HAP-1 (cell line): ENCODE data around the gene PDXP.

Experiments
- DNase-seq, 2 experiments: peaks; one replicate each; pipeline ENCODE4 v3.0.0-alpha.2; 2016 to 2020; ENCODE audit warnings: low spot score in 2 of 2
- H3K27me3 ChIP-seq: fragments of 250-450 bp; sonication (Bioruptor Pico); 2 replicates; pipeline ENCODE4 v1.5.1; 2020; ENCODE audit warnings: low read depth, mild to moderate bottlenecking, moderate library complexity
- H3K36me3 ChIP-seq: fragments of 250-450 bp; sonication (Bioruptor Pico); replicated peaks from 2 replicates; pipeline ENCODE4 v1.5.1; 2020; ENCODE audit warnings: mild to moderate bottlenecking
- H3K4me1 ChIP-seq: fragments of 250-450 bp; sonication (Bioruptor Pico); 2 replicates; pipeline ENCODE4 v1.5.1; 2020; ENCODE audit warnings: mild to moderate bottlenecking
- H3K4me3 ChIP-seq: fragments of 250-450 bp; sonication (Bioruptor Pico); 2 replicates; pipeline ENCODE4 v1.5.1; 2020; ENCODE audit warnings: mild to moderate bottlenecking, moderate library complexity
- H3K9me3 ChIP-seq: fragments of 250-450 bp; sonication (Bioruptor Pico); 2 replicates; pipeline ENCODE4 v1.5.1; 2020; ENCODE audit warnings: mild to moderate bottlenecking, moderate library complexity
- in situ Hi-C: fragments of 300-500 bp; cut with MboI; formaldehyde crosslinking; loops from 3 replicates; pipeline ENCODE4 v1.14.3; 2020; ENCODE audit warnings: low sequenced_read_pairs, inconsistent platforms, mixed read lengths

Gene PDXP

GRCh38 chr22:37633089-37633624 is 25.4 kb upstream of the PDXP start:
- no peaks in the 10 kb centered on the region for H3K4me1 ChIP-seq
- H3K9me3 ChIP-seq, result no peaks in the 10 kb centered on the region
- H3K4me3 ChIP-seq, result no peak overlapping the region
- H3K27me3 ChIP-seq, result no peaks in the 10 kb centered on the region
- H3K36me3 ChIP-seq, result peaks cover 14% of the 10 kb centered on the region
- DNase-seq, result no peak
- in situ Hi-C loops, result no loop called here

GRCh38 chr22:37633625-37634416 is 24.7 kb upstream of the PDXP start:
- in situ Hi-C loops, result no loop called here
- Histone ChIP-seq H3K36me3 (peaks cover 12% of the 10 kb centered on the region), H3K4me1 (no peaks in the 10 kb centered on the region), H3K27me3 (no peaks in the 10 kb centered on the region), H3K4me3 (no peak overlapping the region), H3K9me3 (no peaks in the 10 kb centered on the region)
- DNase-seq, result peak in 1 of 2 experiments; percentile 33

- Histone ChIP-seq H3K27me3 (no peaks in the 10 kb centered on the region), H3K36me3 (peaks cover 6% of the 10 kb centered on the region), H3K4me1 (peaks cover 3% of the 10 kb centered on the region; the same call in 1 of the 2 replicates), H3K4me3 (no peak overlapping the region), H3K9me3 (no peaks in the 10 kb centered on the region)
- no peak for DNase-seq
- in situ Hi-C loops, result no loop called here
These were observed 24.1 kb upstream of the PDXP start for GRCh38 chr22:37634417-37634924.

GRCh38 chr22:37635157-37635556 is 23.4 kb upstream of the PDXP start:
- DNase-seq, result no peak
- Histone ChIP-seq H3K4me1 (peaks cover 3% of the 10 kb centered on the region; the same call in 1 of the 2 replicates), H3K9me3 (no peaks in the 10 kb centered on the region), H3K27me3 (no peaks in the 10 kb centered on the region), H3K36me3 (peaks cover 3% of the 10 kb centered on the region), H3K4me3 (no peak overlapping the region)
- in situ Hi-C loops, result no loop called here

DNA sequence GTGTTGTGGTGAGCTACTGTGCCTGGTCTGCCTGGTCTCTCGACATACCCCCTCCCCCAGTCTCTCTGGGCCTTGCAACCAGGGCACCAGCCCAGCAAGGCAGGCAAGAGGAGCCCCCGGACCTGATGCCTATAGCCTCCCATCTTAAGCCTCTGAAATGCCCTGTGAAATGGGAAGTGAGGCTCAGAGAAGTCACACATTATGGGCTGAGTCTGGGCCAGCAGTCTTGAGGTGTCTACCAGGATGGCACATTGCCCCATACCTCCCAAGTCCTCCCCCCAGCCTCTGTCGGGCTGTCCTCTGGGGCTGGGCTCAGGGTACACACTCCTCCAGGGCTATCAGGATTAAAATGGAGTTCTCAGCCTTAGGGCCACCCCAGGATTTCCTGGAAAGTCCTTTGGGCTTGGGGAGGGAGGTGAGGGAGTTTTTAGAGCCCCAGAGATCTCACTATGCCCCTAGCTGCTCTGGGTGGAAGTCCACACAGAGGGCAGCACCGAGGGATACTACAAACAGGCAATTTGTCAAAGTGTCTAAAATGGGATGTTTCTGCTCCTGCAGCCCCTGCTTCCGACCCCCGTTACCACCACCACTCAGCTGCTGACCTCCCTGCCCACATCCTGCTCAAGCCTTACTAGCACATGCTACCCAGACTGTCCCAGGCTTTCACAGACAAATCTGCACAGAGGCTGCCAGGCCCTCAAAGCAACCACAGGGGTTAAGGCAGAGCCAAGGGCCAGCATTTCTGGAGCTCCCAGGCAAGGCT is 22.2 kb upstream of the PDXP start:
- Histone ChIP-seq H3K27me3 (no peaks in the 10 kb centered on the region), H3K4me1 (peaks cover 5% of the 10 kb centered on the region; the same call in 1 of the 2 replicates), H3K36me3 (peaks cover 3% of the 10 kb centered on the region; the same call in 1 of the 2 replicates), H3K9me3 (no peaks in the 10 kb centered on the region), H3K4me3 (no peak overlapping the region)
- in situ Hi-C loops, result no loop called here
- DNase-seq, result no peak

DNA sequence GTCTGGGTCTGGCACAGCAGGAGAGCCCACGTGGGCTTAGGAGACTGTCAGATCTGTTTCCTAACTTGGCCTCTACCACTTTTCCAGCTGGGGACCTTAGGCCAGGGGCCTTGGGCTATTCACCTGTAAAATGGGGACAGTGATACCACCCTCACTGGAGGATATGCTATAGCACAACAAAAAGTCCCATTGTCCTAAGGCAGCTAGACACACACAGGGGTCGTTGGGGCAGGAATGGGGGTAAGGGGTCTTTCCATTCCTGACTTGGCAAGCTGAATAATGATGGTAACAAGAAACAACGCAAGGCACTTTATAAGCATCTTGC is 21.6 kb upstream of the PDXP start:
- no peaks in the 10 kb centered on the region for H3K9me3 ChIP-seq
- peaks cover 3% of the 10 kb centered on the region; the same call in 1 of the 2 replicates for H3K36me3 ChIP-seq
- H3K4me1 ChIP-seq, result peaks cover 5% of the 10 kb centered on the region; the same call in 1 of the 2 replicates
- no peaks in the 10 kb centered on the region for H3K27me3 ChIP-seq
- DNase-seq, result no peak
- in situ Hi-C loops, result no loop called here
- H3K4me3 ChIP-seq, result no peak overlapping the region

DNA sequence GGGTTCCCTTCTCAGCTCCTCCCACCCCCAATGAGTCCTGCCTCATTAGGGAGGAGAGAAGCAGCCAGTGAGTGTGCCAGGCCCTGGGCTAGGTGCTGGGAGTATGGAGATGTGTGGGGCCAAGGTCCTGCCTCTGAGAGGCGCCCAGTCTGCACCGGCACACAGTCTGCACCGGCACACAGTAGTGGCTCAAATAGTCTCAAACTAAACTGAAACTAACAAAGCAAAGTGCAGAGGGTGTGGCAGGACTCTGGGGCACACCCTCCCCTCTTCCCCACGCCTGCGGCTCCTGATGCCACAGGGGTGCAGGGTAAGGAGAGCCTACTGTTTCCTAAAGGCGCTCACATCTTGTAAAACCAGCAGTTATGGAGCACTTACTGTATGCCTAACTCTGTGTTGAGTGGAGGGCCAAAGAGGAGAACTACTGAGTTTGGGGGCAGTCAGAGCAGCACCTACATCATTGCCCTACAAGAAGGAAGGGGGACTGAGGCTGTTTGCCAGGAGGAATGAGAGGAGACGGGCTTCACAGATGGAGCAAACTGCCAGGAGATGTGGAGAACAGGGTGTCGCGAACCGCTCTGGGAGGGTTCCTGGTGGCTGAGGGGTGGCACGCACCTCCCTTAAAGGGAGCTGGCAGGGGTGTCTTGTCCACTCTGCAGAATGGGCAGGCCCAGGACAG is 20.0 kb upstream of the PDXP start:
- no peak for DNase-seq
- Histone ChIP-seq H3K27me3 (no peaks in the 10 kb centered on the region), H3K4me3 (no peak overlapping the region), H3K36me3 (0 out of 2 replicates have a peak, but pooled peaks cover 3% of the 10 kb centered on the region), H3K9me3 (no peaks in the 10 kb centered on the region), H3K4me1 (peaks cover 5% of the 10 kb centered on the region; the same call in 1 of the 2 replicates)
- in situ Hi-C loops, result no loop called here

GRCh38 chr22:37639070-37639760 is 19.3 kb upstream of the PDXP start, which contains the start of gene SH3BP1:
TSS of gene SH3BP1 (plus strand) at chr22:37639669. CDS start at chr22:37639788, 119 bp downstream.
- peak within 1 kb of the TSS; percentile 44 for H3K4me3 ChIP-seq
- in situ Hi-C loops, result no loop called here
- peak; percentile 69 to 84 for DNase-seq
- no peaks in the 10 kb centered on the region for H3K27me3 ChIP-seq
- peaks cover 7% of the 10 kb centered on the region; the same call in 1 of the 2 replicates for H3K36me3 ChIP-seq
- no peaks in the 10 kb centered on the region for H3K9me3 ChIP-seq
- H3K4me1 ChIP-seq, result peaks cover 5% of the 10 kb centered on the region; the same call in 1 of the 2 replicates

- Histone ChIP-seq H3K4me3 (peak overlapping the region; percentile 44), H3K9me3 (no peaks in the 10 kb centered on the region), H3K36me3 (peaks cover 7% of the 10 kb centered on the region; the same call in 1 of the 2 replicates), H3K27me3 (no peaks in the 10 kb centered on the region), H3K4me1 (peaks cover 5% of the 10 kb centered on the region; the same call in 1 of the 2 replicates)
- in situ Hi-C loops, result no loop called here
- peak in 1 of 2 experiments; percentile 65 for DNase-seq
These were observed 18.5 kb upstream of the PDXP start for GRCh38 chr22:37639771-37640590.

DNA sequence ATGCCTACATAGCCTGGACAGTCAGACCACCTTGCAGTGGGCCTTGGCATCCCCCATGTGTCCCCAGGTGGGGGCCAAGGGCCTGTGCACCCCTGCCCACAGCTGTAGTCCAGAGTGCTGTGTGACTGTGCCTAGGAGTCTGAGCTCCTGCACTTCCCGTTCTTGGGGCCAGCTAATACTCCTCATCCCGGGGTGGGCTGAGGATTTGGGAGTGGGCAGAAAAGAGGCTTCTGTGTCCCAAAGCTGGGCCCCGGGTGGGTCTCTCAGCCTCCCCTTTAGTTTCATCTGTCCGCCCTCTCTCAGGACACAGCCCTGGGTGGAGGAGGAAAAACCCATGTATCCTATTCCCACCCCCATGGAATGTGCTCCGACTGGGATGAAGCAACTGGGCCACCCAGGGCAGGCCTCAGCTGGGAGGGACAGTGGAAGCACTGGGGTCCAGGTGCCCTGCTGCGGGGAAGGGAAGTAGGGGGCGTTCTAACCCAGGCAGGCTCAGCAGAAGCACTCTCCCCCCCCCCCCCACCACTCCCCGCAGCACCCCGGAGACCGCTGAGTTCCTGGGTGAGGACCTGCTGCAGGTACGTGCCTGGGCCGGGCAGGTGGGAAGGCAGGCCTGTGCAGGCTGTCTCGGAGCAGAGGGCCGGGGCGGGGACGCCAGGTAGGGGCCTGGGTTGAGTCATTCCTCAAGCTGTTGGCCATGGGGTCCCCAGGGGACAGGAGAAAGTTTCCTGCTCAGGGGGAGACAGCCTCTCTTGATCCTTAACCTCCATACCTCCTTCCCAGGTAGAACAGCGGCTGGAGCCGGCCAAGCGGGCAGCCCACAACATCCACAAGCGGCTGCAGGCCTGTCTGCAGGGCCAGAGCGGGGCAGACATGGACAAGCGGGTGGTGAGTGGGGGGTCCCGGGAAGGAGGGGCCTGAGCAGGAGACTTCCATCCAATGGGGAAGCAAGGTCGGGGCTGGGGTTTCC is 17.6 kb upstream of the PDXP start:
- H3K4me3 ChIP-seq, result peak overlapping the region; percentile 44
- no peaks in the 10 kb centered on the region for H3K9me3 ChIP-seq
- peaks cover 7% of the 10 kb centered on the region; the same call in 1 of the 2 replicates for H3K36me3 ChIP-seq
- peaks cover 5% of the 10 kb centered on the region; the same call in 1 of the 2 replicates for H3K4me1 ChIP-seq
- no peak for DNase-seq
- in situ Hi-C loops, result no loop called here
- no peaks in the 10 kb centered on the region for H3K27me3 ChIP-seq

DNA sequence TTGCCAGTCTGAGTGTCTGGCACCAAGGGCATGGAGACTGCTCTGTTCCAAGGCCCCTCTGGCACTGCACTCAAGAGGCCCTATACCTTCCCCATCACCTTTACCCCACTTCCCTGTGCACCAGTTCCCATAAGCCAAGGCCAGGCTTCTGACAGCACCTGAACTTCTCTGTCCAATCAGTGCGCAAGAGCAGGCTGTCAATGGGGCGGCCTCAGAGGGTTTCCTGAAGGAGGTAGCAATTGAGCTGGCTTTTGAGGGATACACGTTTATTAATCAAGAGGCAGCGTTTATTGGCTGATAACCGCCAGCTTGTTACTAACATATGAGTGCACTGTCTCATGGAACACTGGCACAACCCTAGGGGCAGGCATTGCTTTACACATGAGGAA is 17.0 kb upstream of the PDXP start:
- peaks cover 5% of the 10 kb centered on the region; the same call in 1 of the 2 replicates for H3K4me1 ChIP-seq
- H3K4me3 ChIP-seq, result no peak overlapping the region
- DNase-seq, result no peak
- H3K36me3 ChIP-seq, result peaks cover 7% of the 10 kb centered on the region; the same call in 1 of the 2 replicates
- H3K9me3 ChIP-seq, result no peaks in the 10 kb centered on the region
- in situ Hi-C loops, result no loop called here
- H3K27me3 ChIP-seq, result no peaks in the 10 kb centered on the region
